ENCODE results near the gene CLIP2.
"Not testable (repeated sequence)": the region's sequence is repeated elsewhere in the genome, so short reads cannot be mapped to it uniquely, and the experiment has no call there.

CLIP2 gene

DNA sequence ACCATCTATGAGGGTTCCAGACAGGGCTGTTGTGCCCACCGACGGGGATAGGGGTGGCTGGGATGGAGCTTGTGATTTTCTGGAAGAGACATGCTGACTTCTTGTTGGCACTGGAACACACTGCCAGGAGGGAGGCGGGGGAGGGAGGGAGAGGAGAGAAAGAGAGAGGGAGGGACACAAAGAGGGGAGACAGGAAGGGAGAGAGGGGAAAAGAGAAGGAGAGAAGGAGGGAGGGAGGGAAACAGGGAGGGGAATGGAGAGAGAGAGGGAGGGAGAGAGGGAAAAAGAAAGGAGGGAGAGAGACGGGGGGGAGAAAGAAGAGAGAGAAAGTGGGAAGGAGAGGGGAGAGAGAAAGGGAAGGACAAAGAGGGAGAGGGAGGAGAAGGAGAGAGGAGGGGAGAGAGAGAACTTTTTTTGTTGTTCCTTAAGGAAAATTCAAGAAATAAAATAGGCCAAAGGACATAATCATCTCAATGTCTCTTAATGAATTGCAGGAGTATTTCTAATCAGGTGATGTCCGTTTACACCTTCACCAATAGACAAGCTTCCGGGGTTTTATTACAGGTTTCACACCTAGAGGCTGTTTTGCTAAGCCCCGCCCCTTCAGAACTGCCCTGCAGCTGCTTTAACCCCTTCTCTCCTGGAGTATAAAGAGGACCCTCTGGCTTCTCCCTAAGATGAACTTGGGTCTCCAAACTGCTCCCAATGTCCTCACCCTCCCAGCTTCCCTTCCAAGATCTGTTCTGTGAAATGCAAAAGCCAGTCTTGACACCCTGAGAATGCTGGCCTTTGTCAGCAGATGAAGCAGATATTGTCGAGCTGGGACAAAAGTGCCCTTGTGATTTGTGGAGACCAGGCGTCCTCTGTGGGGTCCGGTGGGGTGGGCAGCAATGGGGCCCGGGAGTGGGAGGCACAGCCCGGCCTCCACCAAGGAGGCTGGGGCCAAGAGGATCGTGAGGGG is 82.5 kb downstream of the CLIP2 start:
- peak; percentile 97 for DNase-seq (ENCODE audit: low spot score)

- peak; percentile 70 for DNase-seq (ENCODE audit: low spot score)
These were observed 83.4 kb downstream of the CLIP2 start for GRCh38 chr7:74372511-74373111.

- no peak for DNase-seq (ENCODE audit: low spot score)
These were observed 84.3 kb downstream of the CLIP2 start for GRCh38 chr7:74373536-74373935.

DNA sequence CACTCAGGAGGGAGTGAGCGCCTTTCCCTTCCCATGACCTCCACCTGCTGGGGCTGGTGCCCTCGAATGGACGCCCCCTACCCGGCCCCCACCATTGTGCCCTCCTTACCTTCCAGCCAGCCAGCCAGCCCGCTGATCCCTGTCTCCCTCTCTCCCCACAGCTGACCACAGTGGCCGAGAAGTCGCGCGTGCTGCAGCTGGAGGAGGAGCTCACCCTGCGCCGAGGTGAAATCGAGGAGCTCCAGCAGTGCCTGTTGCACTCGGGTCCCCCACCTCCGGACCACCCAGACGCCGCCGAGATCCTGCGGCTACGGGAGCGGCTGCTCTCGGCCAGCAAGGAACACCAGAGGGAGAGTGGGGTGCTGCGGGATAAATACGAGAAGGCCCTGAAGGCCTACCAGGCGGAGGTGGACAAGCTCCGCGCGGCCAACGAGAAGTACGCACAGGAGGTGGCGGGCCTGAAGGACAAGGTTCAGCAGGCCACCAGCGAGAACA is 86.6 kb downstream of the CLIP2 start:
- no peak for DNase-seq (ENCODE audit: low spot score)

GRCh38 chr7:74376256-74377036 is 87.2 kb downstream of the CLIP2 start:
- DNase-seq (ENCODE audit: low spot score) = no peak

DNA sequence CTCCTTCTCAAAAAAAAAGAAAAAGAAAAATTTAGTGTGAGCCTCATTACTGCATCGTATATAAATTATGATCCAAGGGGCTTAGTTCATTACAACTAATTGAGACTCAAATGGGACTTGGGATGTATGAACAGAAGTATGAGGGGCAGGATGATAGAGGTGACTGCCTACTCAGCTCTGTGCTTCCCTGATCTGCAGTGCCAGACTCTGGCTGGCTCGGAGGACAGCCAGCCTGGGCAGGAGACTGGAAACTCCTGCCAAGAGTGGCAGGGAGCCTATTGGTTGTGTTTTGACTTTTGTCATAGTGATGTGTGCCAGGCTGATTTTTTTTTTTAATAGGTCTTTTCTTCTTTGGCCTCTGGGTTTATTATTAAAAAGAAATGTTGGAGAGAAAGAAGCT is 90.7 kb downstream of the CLIP2 start:
- peak; percentile 95 for DNase-seq (ENCODE audit: low spot score)

- DNase-seq (ENCODE audit: low spot score) = peak; percentile 53
These were observed 91.5 kb downstream of the CLIP2 start for GRCh38 chr7:74380720-74381119.

DNA sequence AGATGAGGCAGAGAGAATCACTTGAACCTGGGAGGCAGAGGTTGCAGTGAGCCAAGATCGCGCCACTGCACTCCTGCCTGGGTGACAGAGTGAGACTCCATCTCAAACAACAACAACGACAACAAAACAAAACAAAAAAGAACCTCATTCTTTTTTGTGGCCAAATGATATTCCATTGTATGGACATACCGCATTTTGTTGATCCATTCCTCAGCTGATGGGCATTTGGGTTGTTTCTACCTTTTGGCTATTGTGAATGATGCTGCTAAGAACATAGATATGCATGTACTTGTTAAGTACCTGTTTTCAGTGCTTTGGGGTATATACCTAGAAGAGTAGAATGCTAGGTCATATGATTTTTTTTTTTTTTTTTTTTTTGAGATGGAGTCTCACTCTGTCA is 94.9 kb downstream of the CLIP2 start:
- not testable (repeated sequence) for DNase-seq (ENCODE audit: low spot score)

DNA sequence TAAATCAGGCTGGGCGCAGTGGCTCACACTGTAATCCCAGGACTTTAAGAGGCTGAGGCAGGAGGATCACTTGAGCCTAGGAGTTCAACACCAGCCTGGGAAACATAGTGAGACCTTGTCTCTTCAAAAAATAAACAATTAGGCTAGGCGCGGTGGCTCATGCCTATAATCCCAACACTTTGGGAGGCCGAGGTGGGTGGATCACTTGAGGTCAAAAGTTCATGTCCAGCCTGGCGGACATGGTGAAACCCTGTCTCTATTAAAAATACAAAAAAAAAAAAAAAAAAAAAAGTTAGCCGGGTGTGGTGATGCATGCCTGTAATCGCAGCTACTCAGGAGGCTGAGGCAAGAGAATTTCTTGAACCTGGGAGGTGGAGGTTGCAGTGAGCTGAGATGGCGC is 95.6 kb downstream of the CLIP2 start:
- not testable (repeated sequence) for DNase-seq (ENCODE audit: low spot score)

DNA sequence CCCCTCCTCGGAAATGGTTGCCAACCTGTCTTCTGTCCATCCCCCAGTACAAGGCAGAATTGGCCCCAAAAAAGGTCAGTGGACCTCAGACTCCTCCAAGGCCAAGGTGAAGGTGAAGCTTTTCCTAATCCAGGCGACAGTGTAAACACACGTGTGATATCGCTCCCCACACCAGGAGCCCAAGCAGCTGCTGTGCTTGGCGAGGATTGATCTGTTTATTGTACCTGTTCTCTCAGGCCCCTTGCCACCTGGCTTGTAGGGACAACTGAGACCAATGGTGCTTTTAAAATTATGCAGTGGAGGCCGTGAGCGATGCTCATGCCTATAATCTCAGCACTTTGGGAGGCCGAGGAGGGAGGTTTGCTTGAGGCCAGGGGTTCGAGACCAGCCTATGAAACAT is 98.4 kb downstream of the CLIP2 start:
- DNase-seq (ENCODE audit: low spot score) = no peak

GRCh38 chr7:74388880-74389415 is 99.7 kb downstream of the CLIP2 start:
- DNase-seq (ENCODE audit: low spot score) = no peak

- peak; percentile 78 for DNase-seq (ENCODE audit: low spot score)
These were observed 104.5 kb downstream of the CLIP2 start for GRCh38 chr7:74393722-74394121.

DNA sequence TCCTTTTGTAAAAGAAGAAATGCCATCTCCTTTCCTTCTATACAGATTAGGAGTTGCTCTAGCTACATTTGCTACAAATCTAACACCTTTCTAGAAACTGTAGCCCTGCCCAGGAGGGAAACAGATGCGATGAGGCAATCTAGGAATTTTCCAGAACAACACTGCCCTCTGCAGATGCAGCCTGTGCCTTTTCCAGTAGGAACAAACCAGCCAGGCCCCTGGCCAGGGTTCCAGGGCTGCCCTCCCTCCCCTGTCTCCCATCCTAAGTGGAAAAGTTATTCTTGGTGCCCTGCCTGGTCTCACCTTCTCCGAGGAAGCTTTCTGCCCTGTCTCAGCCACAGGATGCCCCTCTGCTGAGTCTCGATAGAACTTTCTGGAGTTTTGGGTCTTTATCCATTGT is 105.4 kb downstream of the CLIP2 start:
- DNase-seq (ENCODE audit: low spot score) = peak; percentile 41

- no peak for DNase-seq (ENCODE audit: low spot score)
These were observed 106.6 kb downstream of the CLIP2 start for GRCh38 chr7:74395745-74396311.

DNA sequence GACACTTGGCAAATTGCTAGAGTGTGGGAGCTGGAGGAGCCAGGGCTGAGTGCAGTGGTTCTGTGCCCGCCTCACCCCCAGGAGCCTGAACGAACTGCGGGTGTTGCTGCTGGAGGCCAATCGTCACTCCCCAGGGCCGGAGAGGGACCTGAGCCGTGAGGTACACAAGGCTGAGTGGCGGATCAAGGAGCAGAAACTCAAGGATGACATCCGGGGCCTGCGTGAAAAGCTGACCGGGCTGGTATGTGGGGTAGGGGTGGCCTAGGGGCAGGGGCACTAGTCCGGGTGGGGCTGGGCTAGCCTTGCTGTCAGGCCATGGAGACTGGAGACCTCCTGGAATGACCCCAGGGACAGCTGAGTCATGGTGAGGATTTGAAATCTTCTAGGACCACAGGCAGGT is 107.8 kb downstream of the CLIP2 start:
- no peak for DNase-seq (ENCODE audit: low spot score)

GRCh38 chr7:74398426-74398825 is 109.2 kb downstream of the CLIP2 start:
- DNase-seq (ENCODE audit: low spot score) = no peak

DNA sequence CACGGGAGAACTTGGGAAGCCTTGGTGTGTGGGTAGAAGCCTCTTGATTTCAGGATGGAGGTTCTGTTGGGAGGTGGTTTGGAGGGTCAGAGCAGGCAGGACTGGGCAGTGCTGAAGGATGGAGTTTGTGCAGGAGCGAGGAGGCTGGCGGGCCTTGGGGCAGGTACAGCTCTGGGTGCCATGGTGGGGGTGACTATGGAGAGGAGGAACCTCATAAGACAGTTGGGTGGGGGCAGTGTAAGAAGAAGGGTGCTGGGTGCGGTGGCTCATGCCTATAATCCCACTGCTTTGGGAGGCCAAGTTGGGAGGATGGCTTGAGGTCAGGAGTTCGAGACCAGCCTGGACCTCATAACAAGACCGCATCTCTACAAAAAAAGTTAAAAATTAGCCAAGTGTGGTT is 109.8 kb downstream of the CLIP2 start:
- no peak for DNase-seq (ENCODE audit: low spot score)

GRCh38 chr7:74400420-74401136 is 111.4 kb downstream of the CLIP2 start:
- DNase-seq (ENCODE audit: low spot score) = no peak

- peak; percentile 47 for DNase-seq (ENCODE audit: low spot score)
These were observed 112.1 kb downstream of the CLIP2 start for GRCh38 chr7:74401137-74401859.

DNA sequence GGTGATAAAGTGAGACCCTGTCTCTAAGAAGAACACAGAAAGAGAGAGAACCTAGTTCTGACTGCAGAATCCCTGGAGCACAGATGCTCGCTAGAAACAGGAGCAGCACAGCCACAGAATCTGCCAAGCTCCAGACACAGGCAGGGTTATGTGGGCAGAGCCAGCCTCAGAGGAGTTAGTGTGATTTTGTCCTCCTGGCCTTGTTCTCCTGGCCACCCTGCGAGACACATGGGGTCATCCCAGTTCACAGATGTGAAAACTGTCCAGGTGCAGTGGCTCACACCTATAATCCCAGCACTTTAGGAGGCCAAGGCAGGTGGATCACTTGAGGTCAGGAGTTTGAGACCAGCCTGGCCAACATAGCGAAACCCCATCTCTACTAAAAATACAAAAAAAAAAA is 113.5 kb downstream of the CLIP2 start:
- not testable (repeated sequence) for DNase-seq (ENCODE audit: low spot score)

All from pons (tissue), 1 donor.